Activated CD4-positive, CD25-positive, alpha-beta regulatory T cell (primary cell): ENCODE results near the gene PRPF19.

Experiments used
- DNase-seq, 4 experiments: peaks; one replicate each; lab custom pipeline; 2025; lab: John Stamatoyannopoulos, UW

PRPF19 gene

GRCh38 chr11:60873533-60873932, 32.9 kb downstream of the PRPF19 start:
- no peak for DNase-seq

GRCh38 chr11:60872961-60873524, 33.3 kb downstream of the PRPF19 start:
- DNase-seq = no peak

- DNase-seq = no peak
Observed at GRCh38 chr11:60872124-60872960, 34.0 kb downstream of the PRPF19 start.

- DNase-seq = no peak
Observed at GRCh38 chr11:60871378-60872061, 34.9 kb downstream of the PRPF19 start.

- no peak for DNase-seq
Observed at GRCh38 chr11:60870733-60871377, 35.5 kb downstream of the PRPF19 start.

GRCh38 chr11:60870276-60870675, 36.1 kb downstream of the PRPF19 start:
- DNase-seq = no peak

- DNase-seq = no peak
Observed at GRCh38 chr11:60869451-60869825, 36.9 kb downstream of the PRPF19 start.

- no peak for DNase-seq
Observed at GRCh38 chr11:60868682-60869450, 37.5 kb downstream of the PRPF19 start.

- DNase-seq = no peak
Observed at GRCh38 chr11:60867871-60868681, 38.3 kb downstream of the PRPF19 start.

- no peak for DNase-seq
Observed at GRCh38 chr11:60866911-60867870, 39.2 kb downstream of the PRPF19 start, which contains the start of gene ZP1. Gene ZP1, plus strand, starts transcription at chr11:60867542. Its CDS starts 20 bp downstream, at chr11:60867562.

GRCh38 chr11:60864856-60865513, 41.4 kb downstream of the PRPF19 start:
- no peak for DNase-seq

GRCh38 chr11:60863550-60864521, 42.5 kb downstream of the PRPF19 start:
- DNase-seq = no peak

- DNase-seq = no peak
Observed at GRCh38 chr11:60862171-60862570, 44.2 kb downstream of the PRPF19 start.

GRCh38 chr11:60860943-60861342, 45.4 kb downstream of the PRPF19 start:
- DNase-seq = no peak

GRCh38 chr11:60859616-60860250, 46.7 kb downstream of the PRPF19 start:
- DNase-seq = no peak

GRCh38 chr11:60858731-60859464, 47.5 kb downstream of the PRPF19 start:
- no peak for DNase-seq

GRCh38 chr11:60858236-60858635, 48.1 kb downstream of the PRPF19 start:
- no peak for DNase-seq
